Mucosa of rectum (tissue), 2 donors: Measurements from ENCODE around the gene CITED4.

Experiments used
- H3K27ac ChIP-seq, 2 donors: one replicate each; pipeline ENCODE4 v1.7.0; 2013; ENCODE audit warnings: inconsistent platforms in 2 of 2, low read depth in 2 of 2, low read length in 2 of 2
- H3K27me3 ChIP-seq, 2 donors: one replicate each; pipeline ENCODE4 v1.7.0; 2013; ENCODE audit warnings: low read length in 2 of 2; ENCODE audit not compliant: control insufficient read depth in 2 of 2, insufficient read depth in 2 of 2
- H3K36me3 ChIP-seq, 2 donors: one replicate each; pipeline ENCODE4 v1.7.0; 2013; ENCODE audit warnings: low read length in 2 of 2; ENCODE audit not compliant: control insufficient read depth in 2 of 2, insufficient read depth in 2 of 2
- H3K4me1 ChIP-seq, 2 donors: one replicate each; pipeline ENCODE4 v1.7.0; 2013; ENCODE audit warnings: low read length in 2 of 2, mild to moderate bottlenecking in 1 of 2; ENCODE audit not compliant: control insufficient read depth in 2 of 2, insufficient read depth in 2 of 2
- H3K4me3 ChIP-seq, 2 donors: one replicate each; pipeline ENCODE4 v1.7.0; 2013; ENCODE audit warnings: low read length in 2 of 2
- H3K9ac ChIP-seq, 2 donors: one replicate each; pipeline ENCODE4 v1.7.0; 2013; ENCODE audit warnings: low read length in 2 of 2, low read depth in 1 of 2, mild to moderate bottlenecking in 1 of 2
- H3K9me3 ChIP-seq, 2 donors: one replicate each; pipeline ENCODE4 v1.7.0; 2013; ENCODE audit warnings: low read length in 2 of 2; ENCODE audit not compliant: control insufficient read depth in 2 of 2
- donor health status: healthy.
- donor health status: Normal muscosa, but diverticular disease.

Gene CITED4

GRCh38 chr1:40887652-40888051, 25.5 kb upstream of the CITED4 start:
- Histone ChIP-seq H3K4me1 (no peaks in the 10 kb centered on the region), H3K36me3 (no peaks in the 10 kb centered on the region), H3K4me3 (no peak overlapping the region), H3K27ac (no peak overlapping the region), H3K27me3 (peaks cover 10 to 16% of the 10 kb centered on the region in 2 donors), H3K9me3 (no peaks in the 10 kb centered on the region), H3K9ac (no peak overlapping the region)

DNA sequence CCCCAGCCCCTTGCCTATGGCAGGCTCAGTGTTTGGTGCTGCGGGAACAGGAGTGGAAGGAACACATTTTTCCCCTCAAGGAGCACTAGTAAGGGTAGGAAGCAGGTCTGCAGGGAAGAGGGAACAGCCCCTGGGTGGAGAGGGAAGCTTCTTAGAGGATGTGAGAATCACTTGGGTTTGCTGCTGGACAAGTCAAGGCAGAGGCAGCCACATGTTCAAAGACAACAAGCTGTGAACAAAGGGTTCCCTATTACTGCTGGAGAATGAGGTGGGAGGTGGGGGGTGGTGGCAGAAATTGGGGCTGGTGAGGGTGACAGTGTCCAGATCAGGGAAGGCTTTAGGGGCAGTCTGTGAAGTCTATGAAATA, 24.8 kb upstream of the CITED4 start:
- Histone ChIP-seq H3K9me3 (no peaks in the 10 kb centered on the region), H3K36me3 (no peaks in the 10 kb centered on the region), H3K27me3 (peaks cover 10 to 16% of the 10 kb centered on the region in 2 donors), H3K4me3 (no peak overlapping the region), H3K27ac (no peak overlapping the region), H3K9ac (no peak overlapping the region), H3K4me1 (no peaks in the 10 kb centered on the region)

- Histone ChIP-seq H3K27me3 (peaks cover 10 to 16% of the 10 kb centered on the region in 2 donors), H3K9ac (no peak overlapping the region), H3K36me3 (no peaks in the 10 kb centered on the region), H3K9me3 (no peaks in the 10 kb centered on the region), H3K27ac (no peak overlapping the region), H3K4me3 (no peak overlapping the region), H3K4me1 (no peaks in the 10 kb centered on the region)
Observed at GRCh38 chr1:40886318-40887011, 24.3 kb upstream of the CITED4 start.

- Histone ChIP-seq H3K36me3 (no peaks in the 10 kb centered on the region), H3K9ac (no peak overlapping the region), H3K27me3 (peaks cover 10 to 16% of the 10 kb centered on the region in 2 donors), H3K4me1 (no peaks in the 10 kb centered on the region), H3K27ac (no peak overlapping the region), H3K9me3 (no peaks in the 10 kb centered on the region), H3K4me3 (no peak overlapping the region)
Observed at GRCh38 chr1:40884055-40884795, 22.1 kb upstream of the CITED4 start.

DNA sequence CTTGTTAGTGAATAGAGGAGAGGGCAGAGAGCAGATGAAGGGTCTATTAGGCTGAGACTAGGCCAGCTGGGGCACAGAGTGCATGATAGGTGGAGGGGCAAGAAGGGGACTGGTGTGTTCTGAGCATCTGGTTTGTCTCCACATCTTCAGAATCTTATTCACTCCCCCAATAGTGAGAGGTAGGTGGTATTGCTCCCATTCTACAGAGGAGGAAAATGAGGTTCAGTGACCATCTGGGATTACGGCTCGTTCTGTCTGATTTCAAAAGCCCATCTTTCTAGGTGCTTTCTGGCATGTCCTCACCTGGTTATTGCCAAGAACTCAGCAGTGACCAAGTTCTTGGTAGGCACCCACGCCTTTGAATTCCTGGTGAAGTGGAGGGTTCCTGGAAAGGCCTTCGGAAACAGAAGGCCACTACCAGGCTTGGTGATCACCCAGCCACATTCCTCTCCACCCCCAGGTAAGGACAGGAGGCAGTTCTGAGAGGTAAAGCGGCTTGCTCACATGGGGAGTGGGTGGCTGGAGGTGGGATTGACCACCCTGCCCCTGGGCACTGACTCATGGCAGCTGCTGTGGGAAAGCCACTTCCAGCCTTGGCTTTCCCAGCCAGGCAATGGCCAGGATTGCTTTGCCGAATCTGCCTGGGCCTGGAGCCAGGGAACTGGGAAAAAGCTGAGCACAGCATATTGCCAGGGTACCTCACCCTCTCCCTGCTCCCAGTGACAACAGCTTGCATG, 18.8 kb upstream of the CITED4 start:
- no peak overlapping the region for H3K9ac ChIP-seq

GRCh38 chr1:40879482-40880175, 17.5 kb upstream of the CITED4 start:
- H3K27ac ChIP-seq, result no peak overlapping the region
- H3K27me3 ChIP-seq, result peaks cover 6 to 7% of the 10 kb centered on the region in 2 donors
- H3K36me3 ChIP-seq, result no peaks in the 10 kb centered on the region
- no peaks in the 10 kb centered on the region for H3K4me1 ChIP-seq
- no peaks in the 10 kb centered on the region for H3K9me3 ChIP-seq
- H3K9ac ChIP-seq, result no peak overlapping the region
- H3K4me3 ChIP-seq, result no peak overlapping the region

More for the DNA sequence above, 18.8 kb upstream of the CITED4 start:
- Histone ChIP-seq H3K27ac (no peak overlapping the region), H3K27me3 (peaks cover 8 to 12% of the 10 kb centered on the region in 2 donors), H3K4me1 (no peaks in the 10 kb centered on the region), H3K4me3 (no peak overlapping the region), H3K9me3 (no peaks in the 10 kb centered on the region), H3K36me3 (no peaks in the 10 kb centered on the region)

- H3K36me3 ChIP-seq, result no peaks in the 10 kb centered on the region
- no peak overlapping the region for H3K4me3 ChIP-seq
- peaks cover 2 to 6% of the 10 kb centered on the region in 2 donors for H3K27me3 ChIP-seq
- no peak overlapping the region for H3K27ac ChIP-seq
- no peak overlapping the region for H3K9ac ChIP-seq
- no peaks in the 10 kb centered on the region for H3K9me3 ChIP-seq
- H3K4me1 ChIP-seq, result no peaks in the 10 kb centered on the region
Observed at GRCh38 chr1:40878906-40879305, 16.7 kb upstream of the CITED4 start.

GRCh38 chr1:40877698-40878097, 15.5 kb upstream of the CITED4 start:
- Histone ChIP-seq H3K27me3 (no peaks in the 10 kb centered on the region), H3K27ac (no peak overlapping the region), H3K4me1 (no peaks in the 10 kb centered on the region), H3K36me3 (no peaks in the 10 kb centered on the region), H3K4me3 (no peak overlapping the region), H3K9ac (no peak overlapping the region), H3K9me3 (no peaks in the 10 kb centered on the region)

- Histone ChIP-seq H3K36me3 (no peaks in the 10 kb centered on the region), H3K27ac (no peak overlapping the region), H3K4me1 (no peaks in the 10 kb centered on the region), H3K4me3 (no peak overlapping the region), H3K9me3 (no peaks in the 10 kb centered on the region), H3K27me3 (no peaks in the 10 kb centered on the region), H3K9ac (no peak overlapping the region)
Observed at GRCh38 chr1:40876891-40877290, 14.7 kb upstream of the CITED4 start.

- Histone ChIP-seq H3K27ac (no peak overlapping the region), H3K9me3 (no peaks in the 10 kb centered on the region), H3K36me3 (no peaks in the 10 kb centered on the region), H3K4me3 (no peak overlapping the region), H3K4me1 (no peaks in the 10 kb centered on the region), H3K9ac (no peak overlapping the region), H3K27me3 (no peaks in the 10 kb centered on the region)
Observed at GRCh38 chr1:40876436-40876761, 14.2 kb upstream of the CITED4 start.
